Heart left ventricle (tissue), 16 donors: Measurements from ENCODE around the gene KRT75. TPM values are rescaled to one million over a fixed set of nuclear protein-coding genes. Genes with fewer than 3 reads are reported as not detected.

Source experiments
- ATAC-seq, 4 donors: fragments of 200-7000 bp; cut with Tn5 transposase; one replicate each; pipeline ENCODE4 v1.9.1; 2020 to 2022; ENCODE audit warnings: moderate library complexity in 4 of 4, mild to moderate bottlenecking in 3 of 4, moderate number of reproducible peaks in 1 of 4
- DNase-seq, 5 donors: peaks; one replicate each; pipeline ENCODE4 v3.0.0-alpha.2; 2020
- H3K27ac ChIP-seq, 12 donors: fragments of 200-600 bp; sonication (generic) in 4 of 12; one replicate each; pipeline versions ENCODE4 v1.5.0 to v1.8.0; 2016 to 2022; ENCODE audit warnings: mild to moderate bottlenecking in 2 of 12
- H3K27me3 ChIP-seq, 9 donors: fragments of 200-600 bp; sonication (generic) in 2 of 9; one replicate each; pipeline versions ENCODE4 v1.5.1 to v1.8.0; 2016 to 2022; ENCODE audit warnings: mild to moderate bottlenecking in 3 of 9
- H3K36me3 ChIP-seq, 9 donors: fragments of 200-600 bp; sonication (generic) in 2 of 9; one replicate each; pipeline versions ENCODE4 v1.5.0 to v1.8.0; 2018 to 2022; ENCODE audit warnings: mild to moderate bottlenecking in 2 of 9
- H3K4me1 ChIP-seq, 12 donors: fragments of 200-600 bp; sonication (generic) in 4 of 12; one replicate each; pipeline versions ENCODE4 v1.5.0 to v1.8.0; 2016 to 2022; ENCODE audit warnings: mild to moderate bottlenecking in 3 of 12
- H3K4me3 ChIP-seq, 12 donors: fragments of 200-600 bp; sonication (generic) in 4 of 12; one replicate each; pipeline versions ENCODE4 v1.5.0 to v1.8.0; 2017 to 2022; ENCODE audit warnings: mild to moderate bottlenecking in 9 of 12, moderate library complexity in 4 of 12
- H3K9me3 ChIP-seq, 12 donors: fragments of 200-600 bp; sonication (generic) in 4 of 12; one replicate each; pipeline versions ENCODE4 v1.5.0 to v1.8.0; 2016 to 2022; ENCODE audit warnings: mild to moderate bottlenecking in 1 of 12
- POLR2A ChIP-seq, 2 donors: fragments of 450-650 bp; IDR thresholded peaks; one replicate each; pipeline ENCODE4 v1.6.1; 2017; ENCODE audit warnings: antibody characterized with exemption in 2 of 2, mild to moderate bottlenecking in 2 of 2, moderate library complexity in 2 of 2
- WGBS, 4 donors: extraction: QIAGEN DNeasy Blood & Tissue Kit in 2 of 4; methylation state at CpG; one replicate each; pipeline versions ENCODE4 v1.1.5 to v1.1.7; 2013 to 2018; 5-methylcytosine and 5-hydroxymethylcytosine counted together
- intact Hi-C, 10 donors: fragments of 100-400 bp; cut with DNase I; formaldehyde crosslinking; loops; one replicate each; pipeline versions ENCODE4 v1.11.1 to v1.14.2; 2022
- polyA plus RNA-seq, 2 donors: library from polyadenylated mRNA; stranded (reverse); fragments of 200-250 nt; gene quantifications; one replicate each; pipeline ENCODE4 v1.2.3, GENCODE V29; 2013
- total RNA-seq, 9 donors: library from RNA; depleted of rRNA in 2 of 9; stranded (reverse); fragments of >200 nt in 2 of 9; fragmentation: NEBNext Ultra II Directional in 3 of 9; extraction: Animal tissue kit (Norgen Biotek cat#: 25700) in 3 of 9; gene quantifications; one replicate each; pipeline versions ENCODE4 v1.1.0 to v1.2.4, GENCODE V29; 2016 to 2023
- TF ChIP-seq, protein P1 (sequence below), 12 donors: fragments of 200-600 bp; sonication (generic) in 4 of 12; IDR thresholded peaks; one replicate each; pipeline versions ENCODE4 v1.5.0 to v1.8.0; 2018 to 2022; ENCODE audit warnings: antibody characterized with exemption in 12 of 12, mild to moderate bottlenecking in 5 of 12
- donor health status: ischemic (EF 13 %, LVEDD 7.1; RV severe dilation, severe dysfunction).
- donor health status: healthy with polysubstance abuse.
- donor health status: DM: no; HTN: yes; CAD: no.
- donor health status: DM: no; HTN: no; CAD: no.
- donor health status: ischemic (EF 25% LVEDD 6.9; RV normal size, moderate dysfunction).
- donor health status: ischemic (EF 25% LVEDD 5.7; RV mildly dilated, moderate dysfunction).
- donor health status: healthy.
- donor health status: DM: yes; HTN: yes; CAD: no.
- donor health status: ischemic (EF 35%, LVEDD 5.7; RV mildly dilated, moderate dysfunction).
- donor health status: nonischemic (EF 11% LVEDD 7.7; RV severe dilation, severe dysfunction).
- donor health status: DM: yes; HTN: yes; CAD: no.
- donor health status: PGD.
- donor health status: ischemic (EF 29% LVEDD 5.4; RV normal size, mild dysfunction).
- donor health status: nonischemic (EF 23%, LVEDD 6.1; RV moderate dilation, normal function).

KRT75 gene
- total and polyA plus RNA-seq, 11 donors = not detected

DNA sequence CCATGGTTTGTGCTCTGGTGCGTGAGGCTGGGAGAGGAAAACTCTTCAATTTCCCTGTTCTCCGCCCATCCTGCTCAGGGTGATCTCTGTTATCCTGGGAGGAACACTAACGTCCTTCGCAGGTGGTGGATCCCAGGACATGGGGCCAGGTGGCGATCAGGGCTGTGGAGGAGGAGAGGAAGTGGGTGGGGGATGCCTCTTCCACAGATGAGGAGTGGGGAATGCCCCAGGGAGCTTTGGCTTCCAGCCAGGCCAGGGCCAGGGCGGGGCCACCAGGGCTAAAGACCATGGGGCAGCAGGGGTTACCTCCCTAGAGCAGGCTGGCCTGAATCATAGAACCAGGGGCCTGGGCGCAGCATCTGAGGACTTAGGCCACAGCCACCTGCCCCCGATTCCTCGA, 3.3 kb upstream of the KRT75 start:
- TF ChIP-seq, protein P1, sequence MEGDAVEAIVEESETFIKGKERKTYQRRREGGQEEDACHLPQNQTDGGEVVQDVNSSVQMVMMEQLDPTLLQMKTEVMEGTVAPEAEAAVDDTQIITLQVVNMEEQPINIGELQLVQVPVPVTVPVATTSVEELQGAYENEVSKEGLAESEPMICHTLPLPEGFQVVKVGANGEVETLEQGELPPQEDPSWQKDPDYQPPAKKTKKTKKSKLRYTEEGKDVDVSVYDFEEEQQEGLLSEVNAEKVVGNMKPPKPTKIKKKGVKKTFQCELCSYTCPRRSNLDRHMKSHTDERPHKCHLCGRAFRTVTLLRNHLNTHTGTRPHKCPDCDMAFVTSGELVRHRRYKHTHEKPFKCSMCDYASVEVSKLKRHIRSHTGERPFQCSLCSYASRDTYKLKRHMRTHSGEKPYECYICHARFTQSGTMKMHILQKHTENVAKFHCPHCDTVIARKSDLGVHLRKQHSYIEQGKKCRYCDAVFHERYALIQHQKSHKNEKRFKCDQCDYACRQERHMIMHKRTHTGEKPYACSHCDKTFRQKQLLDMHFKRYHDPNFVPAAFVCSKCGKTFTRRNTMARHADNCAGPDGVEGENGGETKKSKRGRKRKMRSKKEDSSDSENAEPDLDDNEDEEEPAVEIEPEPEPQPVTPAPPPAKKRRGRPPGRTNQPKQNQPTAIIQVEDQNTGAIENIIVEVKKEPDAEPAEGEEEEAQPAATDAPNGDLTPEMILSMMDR (IDR thresholded peaks at IDR 0.05) = no peak
- no peak for TF ChIP-seq POLR2A (IDR thresholded peaks at IDR 0.05)
- DNase-seq (no peak), ATAC-seq (no peak)
- whole genome bisulfite sequencing, 4 donors = 64 to 73% (median 68%) methylated on average over 7 to 9 of the region's 9 CpGs
- no peaks in the 10 kb centered on the region for H3K4me1 ChIP-seq
- no peaks in the 10 kb centered on the region for H3K9me3 ChIP-seq
- intact Hi-C loops = no loop called here
- no peaks in the 10 kb centered on the region for H3K36me3 ChIP-seq
- H3K27me3 ChIP-seq = peaks cover 0 to 37% (median 0%) of the 10 kb centered on the region in 9 donors
- H3K27ac ChIP-seq = no peak overlapping the region
- no peak overlapping the region for H3K4me3 ChIP-seq

GRCh38 chr12:52436828-52437474, 2.8 kb upstream of the KRT75 start:
- H3K27ac ChIP-seq = no peak overlapping the region
- H3K4me1 ChIP-seq = no peaks in the 10 kb centered on the region
- no peak overlapping the region for H3K4me3 ChIP-seq
- ATAC-seq (no peak), DNase-seq (no peak)
- no peak for TF ChIP-seq POLR2A (IDR thresholded peaks at IDR 0.05)
- TF ChIP-seq, protein P1 (IDR thresholded peaks at IDR 0.05) = no peak
- 57 to 69% (median 61%) methylated on average over 9 of the region's 9 CpGs for WGBS, 4 donors
- intact Hi-C loops = no loop called here
- peaks cover 0 to 33% (median 0%) of the 10 kb centered on the region in 9 donors for H3K27me3 ChIP-seq
- no peaks in the 10 kb centered on the region for H3K36me3 ChIP-seq
- H3K9me3 ChIP-seq = no peaks in the 10 kb centered on the region

DNA sequence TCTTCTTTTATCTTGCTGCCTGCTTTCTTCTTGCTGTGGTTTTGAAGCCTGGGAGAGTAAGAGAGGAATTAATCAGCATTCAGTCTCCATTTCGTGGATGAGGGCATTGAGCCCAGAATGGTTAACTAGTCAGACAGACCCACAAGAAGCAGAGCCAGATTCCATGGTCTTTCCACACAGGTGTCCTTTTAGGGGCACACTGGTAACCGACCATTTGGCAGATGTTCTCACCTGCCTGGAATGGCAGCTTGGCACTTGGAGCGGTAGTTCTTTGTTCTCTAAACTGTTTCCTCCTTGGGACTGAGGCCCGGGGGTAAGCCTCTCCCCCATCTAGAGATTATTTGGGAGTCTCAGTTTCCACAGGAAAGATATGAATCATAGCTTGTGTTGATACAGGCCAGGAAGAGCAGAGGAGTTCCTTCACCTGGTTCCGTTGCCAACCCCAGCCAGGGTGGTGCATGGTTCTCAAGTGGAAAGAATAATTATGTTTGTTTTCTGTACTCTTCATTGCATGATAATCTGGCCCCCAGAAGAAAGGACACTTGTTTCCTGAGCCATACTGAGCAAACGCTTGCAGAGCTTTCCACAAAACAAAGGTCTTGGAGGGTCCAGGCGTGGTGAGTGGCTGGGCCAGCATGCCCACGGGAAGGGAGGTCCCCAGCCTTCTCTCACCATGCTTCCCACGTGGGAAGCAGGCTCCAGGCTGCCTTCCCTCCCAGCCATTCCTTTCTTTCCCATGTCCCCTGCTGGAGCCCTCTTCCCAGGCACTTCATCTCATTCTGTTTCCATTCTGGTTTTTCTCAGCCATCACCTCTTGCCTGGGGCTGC, 2.0 kb upstream of the KRT75 start:
- no peak for TF ChIP-seq POLR2A (IDR thresholded peaks at IDR 0.05)
- TF ChIP-seq, protein P1 (IDR thresholded peaks at IDR 0.05) = no peak
- Histone ChIP-seq H3K4me3 (no peak overlapping the region), H3K4me1 (no peaks in the 10 kb centered on the region), H3K36me3 (no peaks in the 10 kb centered on the region), H3K9me3 (no peaks in the 10 kb centered on the region), H3K27me3 (peaks cover 0 to 27% (median 0%) of the 10 kb centered on the region in 9 donors), H3K27ac (no peak overlapping the region)
- no peak for DNase-seq
- intact Hi-C loops = no loop called here
- 46 to 62% (median 56%) methylated on average over 9 of the region's 9 CpGs for WGBS, 4 donors
- peak in 3 of 4 donors; percentile 56 to 70 (median 57) for ATAC-seq

GRCh38 chr12:52435659-52435999, 1.5 kb upstream of the KRT75 start:
- WGBS, 4 donors = 87 to 95% (median 90%) methylated on average over 6 of the region's 6 CpGs

More at GRCh38 chr12:52435659-52435999, 1.5 kb upstream of the KRT75 start:
- intact Hi-C loops = no loop called here
- no peaks in the 10 kb centered on the region for H3K36me3 ChIP-seq
- DNase-seq (no peak), ATAC-seq (no peak)
- H3K4me1 ChIP-seq = no peaks in the 10 kb centered on the region
- TF ChIP-seq, protein P1 (IDR thresholded peaks at IDR 0.05) = no peak
- no peak for TF ChIP-seq POLR2A (IDR thresholded peaks at IDR 0.05)
- no peaks in the 10 kb centered on the region for H3K9me3 ChIP-seq
- no peak overlapping the region for H3K27ac ChIP-seq
- peaks cover 0 to 28% (median 0%) of the 10 kb centered on the region in 9 donors for H3K27me3 ChIP-seq
- no peak overlapping the region for H3K4me3 ChIP-seq
